ENCODE measurements around the gene SLC2A5. TPM values are rescaled to one million over a fixed set of nuclear protein-coding genes. Genes with fewer than 3 reads are reported as not detected.

The SLC2A5 gene, protein sequence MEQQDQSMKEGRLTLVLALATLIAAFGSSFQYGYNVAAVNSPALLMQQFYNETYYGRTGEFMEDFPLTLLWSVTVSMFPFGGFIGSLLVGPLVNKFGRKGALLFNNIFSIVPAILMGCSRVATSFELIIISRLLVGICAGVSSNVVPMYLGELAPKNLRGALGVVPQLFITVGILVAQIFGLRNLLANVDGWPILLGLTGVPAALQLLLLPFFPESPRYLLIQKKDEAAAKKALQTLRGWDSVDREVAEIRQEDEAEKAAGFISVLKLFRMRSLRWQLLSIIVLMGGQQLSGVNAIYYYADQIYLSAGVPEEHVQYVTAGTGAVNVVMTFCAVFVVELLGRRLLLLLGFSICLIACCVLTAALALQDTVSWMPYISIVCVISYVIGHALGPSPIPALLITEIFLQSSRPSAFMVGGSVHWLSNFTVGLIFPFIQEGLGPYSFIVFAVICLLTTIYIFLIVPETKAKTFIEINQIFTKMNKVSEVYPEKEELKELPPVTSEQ
- 0.37 and 0.42 TPM in 2 replicates for total RNA-seq

GRCh38 chr1:9069326-9070100, at the start of gene SLC2A5:
Gene SLC2A5 (minus strand): TSS chr1:9069635. CDS start chr1:9069536, 99 bp downstream.

Other genes with a start within 250 kb of the SLC2A5 start
- 2,274 and 2,586 TPM in 2 replicates for gene ENO1, start 190.9 kb downstream of the SLC2A5 start, total RNA-seq
- not detected in 2 replicates for gene CA6, start 123.8 kb downstream of the SLC2A5 start, total RNA-seq
- gene SLC2A7, start 43.2 kb downstream of the SLC2A5 start, total RNA-seq, result not detected in 2 replicates
- gene GPR157, start 59.5 kb upstream of the SLC2A5 start, total RNA-seq, result 15.1 and 17.8 TPM in 2 replicates
- 5.9 and 7.6 TPM in 2 replicates for gene H6PD, start 165.1 kb upstream of the SLC2A5 start, total RNA-seq
- 11.3 and 19.6 TPM in 2 replicates for gene SPSB1, start 223.3 kb upstream of the SLC2A5 start, total RNA-seq

All from airway epithelial cell (primary cell).